Dermis microvascular lymphatic vessel endothelial cell (primary cell): Measurements from ENCODE around the gene CRLF1. TPM values are rescaled to one million over a fixed set of nuclear protein-coding genes. Genes with fewer than 3 reads are reported as not detected.
A peak's percentile ranks its signal among the peaks of the same experiment; 100 is the strongest.

Source experiments
- DNase-seq, 2 donors: peaks; one replicate each; pipeline versions ENCODE4 v3.0.0 to v3.0.0-alpha.2; 2010; ENCODE audit warnings: low read depth in 2 of 2
- total RNA-seq: library from RNA; depleted of rRNA; stranded (reverse); fragments of >200 nt; gene quantifications from 2 replicates; pipeline ENCODE4 v1.2.1, GENCODE V29; 2014

CRLF1 gene
- total RNA-seq, 1 donor from 2014 or later = 0.13 TPM

GRCh38 chr19:18558604-18559003, 48.0 kb downstream of the CRLF1 start:
- no peak for DNase-seq

DNA sequence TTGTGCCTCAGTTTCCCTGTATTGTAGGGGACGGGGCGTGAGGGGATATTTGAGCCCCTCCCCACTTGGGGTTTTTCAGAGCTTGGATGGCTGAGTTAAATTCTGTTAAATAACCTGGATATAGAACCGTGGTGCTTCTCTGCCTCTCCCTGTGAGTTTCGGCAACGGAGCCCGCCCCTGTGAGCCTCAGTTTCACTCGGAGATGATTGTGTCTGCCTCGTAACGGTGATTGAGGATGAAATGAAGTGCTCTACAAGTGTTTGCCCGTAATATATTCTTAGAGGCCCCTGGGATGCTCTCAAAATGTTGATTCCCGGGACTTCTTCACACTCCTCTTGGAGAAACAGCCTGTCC, 48.4 kb downstream of the CRLF1 start:
- no peak for DNase-seq

DNA sequence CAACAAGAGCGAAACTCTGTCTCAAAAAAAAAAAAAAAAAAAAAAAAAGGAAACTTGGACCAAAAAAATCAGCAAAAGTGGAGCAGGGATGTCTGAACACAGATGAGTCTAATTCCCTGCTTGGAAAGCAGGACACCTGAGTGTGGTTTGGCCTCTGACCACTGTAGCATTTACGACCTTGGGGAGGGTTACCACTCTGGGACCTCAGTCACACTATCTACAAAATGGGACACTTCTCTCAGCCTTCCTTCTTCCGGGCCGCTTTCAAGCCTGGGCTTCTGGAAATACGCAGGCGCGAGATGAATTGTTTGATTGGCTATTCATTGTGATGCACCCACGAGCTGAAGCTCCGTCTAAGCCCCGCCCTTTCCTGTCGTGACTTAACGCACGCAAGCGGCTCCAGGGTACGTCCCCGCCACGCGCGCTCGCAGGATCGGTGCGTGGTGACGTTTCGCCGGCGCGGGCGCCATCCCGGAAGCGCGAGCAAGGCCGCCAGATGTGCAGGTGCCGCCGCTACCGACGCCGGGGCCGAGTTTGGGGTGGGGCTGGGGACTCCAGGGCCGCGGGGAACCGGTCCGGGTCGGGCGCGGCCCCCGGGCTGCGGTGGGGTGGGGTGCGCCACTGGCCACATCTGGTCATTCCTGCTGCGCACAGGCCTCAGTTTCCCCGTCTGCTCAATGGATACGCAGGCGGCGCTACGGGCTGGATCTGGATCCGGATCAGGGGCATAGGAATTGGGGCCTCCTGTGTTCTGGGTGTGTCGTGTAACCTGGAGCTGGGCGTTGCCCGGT, 49.0 kb downstream of the CRLF1 start, which contains the start of gene KXD1:
KXD1 (plus strand) TSS at position 460 of the 791 bp plus-strand sequence. CDS start 4,187 bp downstream, outside the sequence.
- DNase-seq = peak; percentile 99

DNA sequence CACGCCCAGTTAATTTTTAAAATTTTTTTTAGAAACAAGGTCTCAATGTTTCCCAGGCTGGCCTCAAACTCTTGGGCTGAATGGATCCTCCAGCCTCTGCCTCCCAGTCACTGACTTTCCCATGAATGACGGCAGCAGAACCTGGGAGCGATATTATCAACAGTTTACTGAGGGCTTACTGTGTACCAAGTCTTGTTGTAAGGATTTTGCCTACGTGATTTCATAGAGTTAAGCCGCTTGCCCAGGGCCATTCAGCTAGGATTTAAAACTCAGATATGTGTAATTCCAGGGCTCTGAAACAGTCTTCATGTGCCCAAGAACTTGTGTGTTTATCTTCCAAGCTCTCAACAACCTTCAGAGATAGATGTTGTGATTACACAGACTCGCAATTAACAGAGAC, 55.0 kb downstream of the CRLF1 start:
- DNase-seq = no peak

GRCh38 chr19:18543814-18544475, 62.7 kb downstream of the CRLF1 start:
- peak in 1 of 2 donors; percentile 34 for DNase-seq

Other genes with a start within 250 kb of the CRLF1 start
- 74.8 and 238 TPM in 2 replicates for gene GDF15, start 220.6 kb downstream of the CRLF1 start, total RNA-seq
- gene LRRC25, start 209.2 kb downstream of the CRLF1 start, total RNA-seq = not detected in 2 replicates
- gene SSBP4, start 187.4 kb downstream of the CRLF1 start, total RNA-seq = 33.9 and 53.5 TPM in 2 replicates
- 38.1 and 57.3 TPM in 2 replicates for gene ISYNA1, start 168.7 kb downstream of the CRLF1 start, total RNA-seq
- 9.0 and 12.3 TPM in 2 replicates for gene ELL, start 84.7 kb downstream of the CRLF1 start, total RNA-seq
- 141 and 206 TPM in 2 replicates for gene FKBP8, start 63.2 kb downstream of the CRLF1 start, total RNA-seq
- 54.6 and 70.2 TPM in 2 replicates for gene KXD1, start 48.9 kb downstream of the CRLF1 start, total RNA-seq
- gene UBA52, start 34.9 kb downstream of the CRLF1 start, total RNA-seq = 733 and 1,015 TPM in 2 replicates
- 45.4 and 56.6 TPM in 2 replicates for gene REX1BD, start 18.0 kb downstream of the CRLF1 start, total RNA-seq
- gene TMEM59L, start 6.1 kb upstream of the CRLF1 start, total RNA-seq = under 0.01 TPM in 1 of 2 replicates, not detected in the other
- gene KLHL26, start 30.2 kb upstream of the CRLF1 start, total RNA-seq = 1.4 and 2.9 TPM in 2 replicates
- gene CRTC1, start 76.9 kb upstream of the CRLF1 start, total RNA-seq = 0.64 and 1.1 TPM in 2 replicates
- gene COMP, start 184.5 kb upstream of the CRLF1 start, total RNA-seq = not detected in 2 replicates
- gene UPF1, start 225.2 kb upstream of the CRLF1 start, total RNA-seq = 40.2 and 58.9 TPM in 2 replicates